ENCODE results near the gene SAMM50. TPM values are rescaled to one million over a fixed set of nuclear protein-coding genes. Genes with fewer than 3 reads are reported as not detected.

SAMM50 gene
- total and polyA plus RNA-seq, 2 experiments from 2014 or later = 37.8 to 73.8 TPM

- Histone ChIP-seq H3K36me3 (ENCODE audit: low read depth) (peaks cover 24% of the 10 kb centered on the region), H3F3A (ENCODE audit: insufficient read depth) (no peaks in the 10 kb centered on the region), H3K4me3 (no peak overlapping the region), H3K27me3 (replicated peaks; ENCODE audit: insufficient read depth) (no peaks in the 10 kb centered on the region), H3K79me2 (ENCODE audit: insufficient read depth) (no peaks in the 10 kb centered on the region), H2AFZ (no peak overlapping the region), H4K20me1 (ENCODE audit: insufficient read depth) (no peaks in the 10 kb centered on the region), H3K27ac (no peak overlapping the region), H3K4me1 (ENCODE audit: insufficient read depth) (no peaks in the 10 kb centered on the region), H3K9me3 (ENCODE audit: low read depth) (no peaks in the 10 kb centered on the region), H3K4me2 (ENCODE audit: unreplicated experiment) (no peak overlapping the region), H3K9ac (no peak overlapping the region), H3K9me2 (ENCODE audit: insufficient read depth) (no peaks in the 10 kb centered on the region)
- in situ Hi-C loops (cut with MboI) = no loop called here
- 91 to 93% methylated on average over 17 of the region's 17 CpGs for whole genome bisulfite sequencing, 2 experiments (ENCODE audit: low coverage in 1 of 2, low lambda C conversion rate in 2 of 2, missing lambda C conversion rate in 2 of 2)
- TF ChIP-seq EZH2phosphoT487 (IDR thresholded peaks at IDR 0.05; ENCODE audit: insufficient read depth, low read depth) (no peak), EZH2 (IDR thresholded peaks at IDR 0.05; ENCODE audit: insufficient read depth, poor library complexity, severe bottlenecking) (no peak)
- DNase-seq = no peak
Observed at GRCh38 chr22:43980996-43981395, 25.8 kb downstream of the SAMM50 start.

GRCh38 chr22:43983808-43984207 lies 28.6 kb downstream of the SAMM50 start:
- Histone ChIP-seq H2AFZ (no peak overlapping the region), H3K27me3 (replicated peaks; ENCODE audit: insufficient read depth) (no peaks in the 10 kb centered on the region), H3K4me3 (no peak overlapping the region), H3K9me2 (ENCODE audit: insufficient read depth) (no peaks in the 10 kb centered on the region), H3K4me1 (ENCODE audit: insufficient read depth) (no peaks in the 10 kb centered on the region), H4K20me1 (ENCODE audit: insufficient read depth) (no peaks in the 10 kb centered on the region), H3K27ac (no peak overlapping the region), H3K36me3 (ENCODE audit: low read depth) (peaks cover 40% of the 10 kb centered on the region), H3K79me2 (ENCODE audit: insufficient read depth) (no peaks in the 10 kb centered on the region), H3K4me2 (ENCODE audit: unreplicated experiment) (no peak overlapping the region), H3K9me3 (ENCODE audit: low read depth) (no peaks in the 10 kb centered on the region), H3F3A (ENCODE audit: insufficient read depth) (no peaks in the 10 kb centered on the region), H3K9ac (no peak overlapping the region)
- in situ Hi-C loops (cut with MboI) = no loop called here
- WGBS, 2 experiments (ENCODE audit: low coverage in 1 of 2, low lambda C conversion rate in 2 of 2, missing lambda C conversion rate in 2 of 2) = 98 to 100% methylated on average over 16 of the region's 16 CpGs
- TF ChIP-seq EZH2 (IDR thresholded peaks at IDR 0.05; ENCODE audit: insufficient read depth, poor library complexity, severe bottlenecking) = no peak
- TF ChIP-seq EZH2phosphoT487 (IDR thresholded peaks at IDR 0.05; ENCODE audit: insufficient read depth, low read depth) = no peak
- DNase-seq = no peak

GRCh38 chr22:43985532-43985931 lies 30.3 kb downstream of the SAMM50 start:
- no peak for DNase-seq
- Histone ChIP-seq H3K9me2 (ENCODE audit: insufficient read depth) (no peaks in the 10 kb centered on the region), H2AFZ (no peak overlapping the region), H3F3A (ENCODE audit: insufficient read depth) (peaks cover under 1% of the 10 kb centered on the region; the same call in 1 of the 2 replicates), H4K20me1 (ENCODE audit: insufficient read depth) (no peaks in the 10 kb centered on the region), H3K9me3 (ENCODE audit: low read depth) (no peaks in the 10 kb centered on the region), H3K4me2 (ENCODE audit: unreplicated experiment) (no peak overlapping the region), H3K36me3 (ENCODE audit: low read depth) (peaks cover 46% of the 10 kb centered on the region), H3K27me3 (replicated peaks; ENCODE audit: insufficient read depth) (no peaks in the 10 kb centered on the region), H3K4me3 (no peak overlapping the region), H3K9ac (no peak overlapping the region), H3K27ac (no peak overlapping the region), H3K4me1 (ENCODE audit: insufficient read depth) (no peaks in the 10 kb centered on the region), H3K79me2 (ENCODE audit: insufficient read depth) (no peaks in the 10 kb centered on the region)
- WGBS, 2 experiments (ENCODE audit: low coverage in 1 of 2, low lambda C conversion rate in 2 of 2, missing lambda C conversion rate in 2 of 2) = 97 to 98% methylated on average over 12 of the region's 12 CpGs
- TF ChIP-seq EZH2 (IDR thresholded peaks at IDR 0.05; ENCODE audit: insufficient read depth, poor library complexity, severe bottlenecking) (no peak), EZH2phosphoT487 (IDR thresholded peaks at IDR 0.05; ENCODE audit: insufficient read depth, low read depth) (no peak)
- in situ Hi-C loops (cut with MboI) = no loop called here

GRCh38 chr22:43988116-43988820 lies 33.0 kb downstream of the SAMM50 start:
- DNase-seq = no peak
- peaks cover 36% of the 10 kb centered on the region for H3K36me3 ChIP-seq (ENCODE audit: low read depth)
- no peak overlapping the region for H3K4me2 ChIP-seq (ENCODE audit: unreplicated experiment)
- no peaks in the 10 kb centered on the region for H3K79me2 ChIP-seq (ENCODE audit: insufficient read depth)
- H3K27me3 ChIP-seq (replicated peaks; ENCODE audit: insufficient read depth) = no peaks in the 10 kb centered on the region
- no peak for TF ChIP-seq EZH2phosphoT487 (IDR thresholded peaks at IDR 0.05; ENCODE audit: insufficient read depth, low read depth)
- in situ Hi-C loops (cut with MboI) = no loop called here
- no peaks in the 10 kb centered on the region for H4K20me1 ChIP-seq (ENCODE audit: insufficient read depth)
- WGBS, 2 experiments (ENCODE audit: low coverage in 1 of 2, low lambda C conversion rate in 2 of 2, missing lambda C conversion rate in 2 of 2) = 79 to 80% methylated on average over 8 of the region's 8 CpGs
- H3K4me3 ChIP-seq = no peak overlapping the region
- H3K9me3 ChIP-seq (ENCODE audit: low read depth) = no peaks in the 10 kb centered on the region
- H3F3A ChIP-seq (ENCODE audit: insufficient read depth) = peaks cover 22% of the 10 kb centered on the region
- no peaks in the 10 kb centered on the region for H3K9me2 ChIP-seq (ENCODE audit: insufficient read depth)
- peaks cover 12% of the 10 kb centered on the region for H3K4me1 ChIP-seq (ENCODE audit: insufficient read depth)
- no peak overlapping the region for H3K27ac ChIP-seq
- no peak overlapping the region for H2AFZ ChIP-seq
- H3K9ac ChIP-seq = no peak overlapping the region

Measured in GM23248 (cell line).